Coronary artery (tissue), 2 donors: ENCODE measurements around the gene RPL39L.
A peak's percentile ranks its signal among the peaks of the same experiment; 100 is the strongest.

Experiments used
- DNase-seq: peaks from one replicate; pipeline ENCODE4 v3.0.0-alpha.2; 2017; ENCODE audit warnings: low spot score
- H3K27ac ChIP-seq, 2 donors: fragments of 200-600 bp; sonication (generic); one replicate each; pipeline ENCODE4 v1.5.1; 2016 to 2019
- H3K4me3 ChIP-seq: fragments of 200-600 bp; sonication (generic); 2 replicates; pipeline ENCODE4 v1.5.1; 2016; ENCODE audit warnings: mild to moderate bottlenecking, moderate library complexity
- TF ChIP-seq, protein P1 (sequence below): fragments of 200-600 bp; sonication (generic); IDR thresholded peaks from one replicate; pipeline ENCODE4 v1.5.1; 2019; ENCODE audit warnings: antibody characterized with exemption

Gene RPL39L

DNA sequence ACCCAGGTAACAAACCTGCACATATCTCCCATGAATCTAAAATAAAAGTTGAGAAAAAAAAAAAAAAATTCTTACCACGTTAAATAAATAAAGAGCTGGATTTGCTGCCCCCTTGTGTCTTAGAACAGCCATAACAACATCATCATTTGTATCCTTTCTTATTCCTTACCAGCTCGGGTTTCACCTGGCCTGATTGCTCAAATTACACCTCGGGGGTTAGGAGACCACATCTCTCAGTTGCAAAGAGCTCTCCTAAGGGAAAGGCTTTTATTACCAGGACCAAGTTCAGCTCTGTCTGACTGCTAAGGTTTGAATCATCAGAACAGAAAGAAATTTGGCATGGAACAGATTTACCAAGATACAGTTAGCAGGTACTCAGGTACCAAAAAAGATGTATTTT is 25.8 kb upstream of the RPL39L start:
- TF ChIP-seq, protein P1, sequence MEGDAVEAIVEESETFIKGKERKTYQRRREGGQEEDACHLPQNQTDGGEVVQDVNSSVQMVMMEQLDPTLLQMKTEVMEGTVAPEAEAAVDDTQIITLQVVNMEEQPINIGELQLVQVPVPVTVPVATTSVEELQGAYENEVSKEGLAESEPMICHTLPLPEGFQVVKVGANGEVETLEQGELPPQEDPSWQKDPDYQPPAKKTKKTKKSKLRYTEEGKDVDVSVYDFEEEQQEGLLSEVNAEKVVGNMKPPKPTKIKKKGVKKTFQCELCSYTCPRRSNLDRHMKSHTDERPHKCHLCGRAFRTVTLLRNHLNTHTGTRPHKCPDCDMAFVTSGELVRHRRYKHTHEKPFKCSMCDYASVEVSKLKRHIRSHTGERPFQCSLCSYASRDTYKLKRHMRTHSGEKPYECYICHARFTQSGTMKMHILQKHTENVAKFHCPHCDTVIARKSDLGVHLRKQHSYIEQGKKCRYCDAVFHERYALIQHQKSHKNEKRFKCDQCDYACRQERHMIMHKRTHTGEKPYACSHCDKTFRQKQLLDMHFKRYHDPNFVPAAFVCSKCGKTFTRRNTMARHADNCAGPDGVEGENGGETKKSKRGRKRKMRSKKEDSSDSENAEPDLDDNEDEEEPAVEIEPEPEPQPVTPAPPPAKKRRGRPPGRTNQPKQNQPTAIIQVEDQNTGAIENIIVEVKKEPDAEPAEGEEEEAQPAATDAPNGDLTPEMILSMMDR: peak; percentile 33
- H3K27ac ChIP-seq: no peak overlapping the region
- DNase-seq: no peak
- no peak overlapping the region for H3K4me3 ChIP-seq

- TF ChIP-seq, protein P1: no peak
- DNase-seq: no peak
- no peak overlapping the region for H3K4me3 ChIP-seq
- H3K27ac ChIP-seq: no peak overlapping the region
Observed at GRCh38 chr3:187162265-187162953, 23.1 kb upstream of the RPL39L start.

GRCh38 chr3:187161556-187161955 is 22.3 kb upstream of the RPL39L start:
- no peak for DNase-seq
- TF ChIP-seq, protein P1: no peak
- H3K27ac ChIP-seq: no peak overlapping the region
- H3K4me3 ChIP-seq: no peak overlapping the region

DNA sequence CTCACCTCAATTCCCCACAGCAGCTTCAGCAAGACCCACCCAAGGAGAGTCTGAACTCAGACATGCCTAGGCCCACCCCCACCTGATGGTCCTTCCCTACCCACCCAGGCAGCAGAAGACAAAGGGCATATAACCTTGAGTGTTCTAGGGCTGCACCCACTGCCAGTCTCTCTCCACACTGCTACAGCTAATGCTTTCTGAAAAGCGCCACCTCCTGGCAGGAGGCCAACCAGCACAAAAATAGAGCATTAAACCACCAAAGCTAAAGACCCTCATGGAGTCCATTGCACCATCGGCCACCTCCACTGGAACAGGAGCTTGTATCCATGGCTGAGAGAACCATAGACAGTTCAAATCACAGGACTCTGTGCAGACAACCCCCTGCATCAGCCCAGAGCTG is 11.3 kb upstream of the RPL39L start:
- no peak overlapping the region for H3K4me3 ChIP-seq
- no peak for DNase-seq

GRCh38 chr3:187150186-187150585 is 10.9 kb upstream of the RPL39L start:
- Histone ChIP-seq H3K27ac (no peak overlapping the region), H3K4me3 (no peak overlapping the region)
- TF ChIP-seq, protein P1: no peak
- DNase-seq: no peak

More for the DNA sequence above, 11.3 kb upstream of the RPL39L start:
- H3K27ac ChIP-seq: no peak overlapping the region
- TF ChIP-seq, protein P1: no peak

- DNase-seq: no peak
- H3K4me3 ChIP-seq: no peak overlapping the region
- TF ChIP-seq, protein P1: no peak
- no peak overlapping the region for H3K27ac ChIP-seq
Observed at GRCh38 chr3:187146389-187146788, 7.1 kb upstream of the RPL39L start.

DNA sequence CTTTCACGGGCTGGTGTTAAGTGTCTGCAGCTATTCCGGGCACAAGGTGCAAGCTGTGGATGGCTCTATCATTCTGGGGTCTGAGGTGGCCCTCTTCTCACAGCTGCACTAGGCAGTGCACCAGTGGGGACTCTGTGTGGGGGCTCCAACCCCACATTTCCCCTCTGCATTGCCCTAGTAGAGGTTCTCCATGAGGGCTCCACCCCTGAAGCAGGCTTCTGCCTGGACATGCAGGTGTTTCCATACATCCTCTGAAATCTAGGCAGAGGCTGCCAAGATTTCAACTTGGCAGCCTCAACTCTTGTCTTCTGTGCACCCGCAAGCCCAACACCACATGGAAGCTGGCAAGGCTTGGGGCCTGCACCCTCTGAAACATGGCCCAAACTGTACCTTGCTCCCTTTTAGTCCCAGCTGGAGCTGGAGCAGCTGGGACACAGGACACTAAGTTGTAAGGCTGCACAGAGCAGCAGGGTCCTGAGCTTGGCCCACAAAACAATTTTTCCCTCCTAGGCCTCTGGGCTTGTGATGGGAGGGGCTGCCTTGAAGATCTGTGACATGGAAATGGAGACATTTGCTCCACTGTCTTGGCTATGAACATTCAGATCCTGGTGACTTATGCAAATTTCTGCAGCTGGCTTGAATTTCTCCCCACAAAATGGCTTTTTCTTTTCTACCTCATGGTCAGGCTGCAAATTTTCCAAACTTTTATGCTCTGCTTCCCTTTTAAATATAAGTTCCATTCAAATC is 6.0 kb upstream of the RPL39L start:
- Histone ChIP-seq H3K27ac (no peak overlapping the region), H3K4me3 (no peak overlapping the region)
- DNase-seq: no peak
- TF ChIP-seq, protein P1: no peak
